Activated naive CD8-positive, alpha-beta T cell (primary cell): ENCODE measurements around the gene TUBGCP6.

Source experiments
- H3K27ac Mint-ChIP-seq: one replicate; pipeline ENCODE4 v1.8.0; 2021; ENCODE audit warnings: mixed read lengths
- H3K27me3 Mint-ChIP-seq: one replicate; pipeline ENCODE4 v1.8.0; 2021; ENCODE audit warnings: mixed read lengths
- H3K36me3 Mint-ChIP-seq: one replicate; pipeline ENCODE4 v1.8.0; 2021; ENCODE audit warnings: mixed read lengths
- H3K4me1 Mint-ChIP-seq: one replicate; pipeline ENCODE4 v1.8.0; 2021; ENCODE audit warnings: low read depth, mixed read lengths
- H3K4me3 Mint-ChIP-seq: one replicate; pipeline ENCODE4 v1.8.0; 2021; ENCODE audit warnings: mild to moderate bottlenecking, mixed read lengths
- H3K9me3 Mint-ChIP-seq: one replicate; pipeline ENCODE4 v1.8.0; 2021; ENCODE audit warnings: low read depth, mixed read lengths

TUBGCP6 gene

GRCh38 chr22:50220603-50221409 lies 24.0 kb downstream of the TUBGCP6 start:
- H3K27ac Mint-ChIP-seq = no peak overlapping the region
- no peaks in the 10 kb centered on the region for H3K27me3 Mint-ChIP-seq
- no peak overlapping the region for H3K4me3 Mint-ChIP-seq
- H3K4me1 Mint-ChIP-seq = no peaks in the 10 kb centered on the region
- no peaks in the 10 kb centered on the region for H3K9me3 Mint-ChIP-seq
- H3K36me3 Mint-ChIP-seq = peaks cover 2% of the 10 kb centered on the region

GRCh38 chr22:50219800-50220602 lies 24.8 kb downstream of the TUBGCP6 start:
- H3K4me1 Mint-ChIP-seq = no peaks in the 10 kb centered on the region
- H3K4me3 Mint-ChIP-seq = no peak overlapping the region
- peaks cover 2% of the 10 kb centered on the region for H3K36me3 Mint-ChIP-seq
- no peaks in the 10 kb centered on the region for H3K9me3 Mint-ChIP-seq
- H3K27ac Mint-ChIP-seq = peak overlapping the region; percentile 61
- no peaks in the 10 kb centered on the region for H3K27me3 Mint-ChIP-seq

GRCh38 chr22:50218996-50219727 lies 25.7 kb downstream of the TUBGCP6 start:
- no peak overlapping the region for H3K4me3 Mint-ChIP-seq
- no peak overlapping the region for H3K27ac Mint-ChIP-seq
- H3K9me3 Mint-ChIP-seq = no peaks in the 10 kb centered on the region
- peaks cover 3% of the 10 kb centered on the region for H3K4me1 Mint-ChIP-seq
- H3K27me3 Mint-ChIP-seq = no peaks in the 10 kb centered on the region
- H3K36me3 Mint-ChIP-seq = peaks cover 2% of the 10 kb centered on the region

GRCh38 chr22:50218153-50218995 lies 26.4 kb downstream of the TUBGCP6 start:
- H3K27me3 Mint-ChIP-seq = no peaks in the 10 kb centered on the region
- H3K27ac Mint-ChIP-seq = no peak overlapping the region
- H3K4me1 Mint-ChIP-seq = peaks cover 6% of the 10 kb centered on the region
- H3K36me3 Mint-ChIP-seq = peaks cover 2% of the 10 kb centered on the region
- no peak overlapping the region for H3K4me3 Mint-ChIP-seq
- H3K9me3 Mint-ChIP-seq = no peaks in the 10 kb centered on the region

GRCh38 chr22:50217543-50218152 lies 27.2 kb downstream of the TUBGCP6 start:
- H3K4me1 Mint-ChIP-seq = peaks cover 10% of the 10 kb centered on the region
- no peaks in the 10 kb centered on the region for H3K27me3 Mint-ChIP-seq
- H3K9me3 Mint-ChIP-seq = no peaks in the 10 kb centered on the region
- no peaks in the 10 kb centered on the region for H3K36me3 Mint-ChIP-seq
- no peak overlapping the region for H3K27ac Mint-ChIP-seq
- no peak overlapping the region for H3K4me3 Mint-ChIP-seq

- H3K27ac Mint-ChIP-seq = no peak overlapping the region
- no peaks in the 10 kb centered on the region for H3K9me3 Mint-ChIP-seq
- H3K36me3 Mint-ChIP-seq = peaks cover 2% of the 10 kb centered on the region
- no peaks in the 10 kb centered on the region for H3K27me3 Mint-ChIP-seq
- peaks cover 13% of the 10 kb centered on the region for H3K4me1 Mint-ChIP-seq
- no peak overlapping the region for H3K4me3 Mint-ChIP-seq
Observed at GRCh38 chr22:50216684-50217520, 27.9 kb downstream of the TUBGCP6 start.

- Mint-ChIP-seq H3K27me3 (no peaks in the 10 kb centered on the region), H3K4me3 (no peak overlapping the region), H3K27ac (no peak overlapping the region)
Observed at GRCh38 chr22:50216055-50216683, 28.7 kb downstream of the TUBGCP6 start.

GRCh38 chr22:50215297-50216054 lies 29.3 kb downstream of the TUBGCP6 start:
- no peaks in the 10 kb centered on the region for H3K9me3 Mint-ChIP-seq

More at GRCh38 chr22:50216055-50216683, 28.7 kb downstream of the TUBGCP6 start:
- Mint-ChIP-seq H3K4me1 (peaks cover 16% of the 10 kb centered on the region), H3K9me3 (no peaks in the 10 kb centered on the region), H3K36me3 (peaks cover 2% of the 10 kb centered on the region)

GRCh38 chr22:50213263-50213662 lies 31.6 kb downstream of the TUBGCP6 start:
- Mint-ChIP-seq H3K27me3 (no peaks in the 10 kb centered on the region), H3K36me3 (peaks cover 2% of the 10 kb centered on the region), H3K4me3 (no peak overlapping the region), H3K9me3 (no peaks in the 10 kb centered on the region), H3K27ac (peak overlapping the region; percentile 10), H3K4me1 (peaks cover 22% of the 10 kb centered on the region)

More at GRCh38 chr22:50215297-50216054, 29.3 kb downstream of the TUBGCP6 start:
- Mint-ChIP-seq H3K4me1 (peaks cover 19% of the 10 kb centered on the region), H3K27me3 (no peaks in the 10 kb centered on the region), H3K4me3 (no peak overlapping the region), H3K36me3 (peaks cover 2% of the 10 kb centered on the region), H3K27ac (no peak overlapping the region)

GRCh38 chr22:50211147-50211546 lies 33.7 kb downstream of the TUBGCP6 start:
- Mint-ChIP-seq H3K9me3 (no peaks in the 10 kb centered on the region), H3K36me3 (peaks cover 2% of the 10 kb centered on the region), H3K4me3 (no peak overlapping the region), H3K4me1 (peaks cover 22% of the 10 kb centered on the region), H3K27me3 (no peaks in the 10 kb centered on the region), H3K27ac (no peak overlapping the region)

GRCh38 chr22:50210378-50211139 lies 34.3 kb downstream of the TUBGCP6 start:
- Mint-ChIP-seq H3K27ac (no peak overlapping the region), H3K9me3 (no peaks in the 10 kb centered on the region), H3K27me3 (no peaks in the 10 kb centered on the region), H3K4me1 (peaks cover 22% of the 10 kb centered on the region), H3K4me3 (no peak overlapping the region), H3K36me3 (peaks cover 2% of the 10 kb centered on the region)

- Mint-ChIP-seq H3K4me3 (no peak overlapping the region), H3K27ac (peak overlapping the region; percentile 85)
Observed at GRCh38 chr22:50209893-50210292, 34.9 kb downstream of the TUBGCP6 start.

More at GRCh38 chr22:50209893-50210292, 34.9 kb downstream of the TUBGCP6 start:
- peaks cover 2% of the 10 kb centered on the region for H3K36me3 Mint-ChIP-seq
- peaks cover 27% of the 10 kb centered on the region for H3K4me1 Mint-ChIP-seq
- no peaks in the 10 kb centered on the region for H3K27me3 Mint-ChIP-seq
- H3K9me3 Mint-ChIP-seq = no peaks in the 10 kb centered on the region
